Measurements from ENCODE around the gene UGT1A4.
A peak's percentile ranks its signal among the peaks of the same experiment; 100 is the strongest.

UGT1A4 gene

DNA sequence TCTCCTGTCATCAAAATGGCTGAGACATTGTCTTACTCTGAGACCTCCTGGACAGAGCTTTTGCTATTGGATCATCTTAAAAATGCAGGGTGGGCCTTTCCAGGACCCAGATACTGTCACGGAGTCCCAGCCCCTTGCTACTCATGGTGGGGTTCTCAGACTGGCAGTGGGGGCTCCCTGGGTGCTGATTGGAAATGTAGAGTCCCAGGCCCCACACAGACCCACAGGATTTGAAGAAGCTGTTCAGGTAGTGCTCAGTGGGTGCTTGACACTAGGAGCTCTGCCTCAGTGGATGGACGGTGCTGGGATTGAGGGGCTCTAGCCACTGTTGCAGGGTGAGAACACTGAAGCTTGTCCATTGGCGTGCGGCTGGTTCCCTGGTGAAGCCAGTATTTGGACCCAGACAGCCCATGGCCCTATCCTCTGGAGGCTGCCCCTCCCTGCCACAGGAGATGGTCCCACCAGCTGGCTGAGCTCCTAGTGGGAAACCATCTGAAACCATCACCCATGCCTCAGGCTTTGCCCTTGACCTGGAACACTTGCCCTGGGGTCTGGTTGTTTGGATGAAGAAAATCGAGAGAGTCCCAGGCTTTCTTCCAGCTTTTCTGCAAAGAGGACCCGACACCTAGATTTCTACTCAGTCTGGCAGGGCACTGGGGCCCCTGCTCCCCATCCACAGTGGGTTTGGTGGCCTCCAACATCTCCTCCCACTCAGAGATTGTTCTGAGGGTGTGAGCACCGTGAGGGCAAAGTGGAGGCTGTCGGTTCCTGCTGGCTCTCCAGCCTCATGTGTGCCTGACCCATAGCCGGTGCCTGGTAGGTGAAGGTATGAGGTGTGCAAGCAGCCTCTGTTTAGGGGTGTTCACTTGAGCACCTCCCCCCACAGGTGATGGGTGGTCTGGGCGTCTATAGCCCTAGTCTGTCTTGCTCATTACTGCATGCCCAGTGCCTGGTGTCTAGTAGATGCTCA is 89.7 kb downstream of the UGT1A4 start:
- DNase-seq (ENCODE audit: low spot score) = no peak

DNA sequence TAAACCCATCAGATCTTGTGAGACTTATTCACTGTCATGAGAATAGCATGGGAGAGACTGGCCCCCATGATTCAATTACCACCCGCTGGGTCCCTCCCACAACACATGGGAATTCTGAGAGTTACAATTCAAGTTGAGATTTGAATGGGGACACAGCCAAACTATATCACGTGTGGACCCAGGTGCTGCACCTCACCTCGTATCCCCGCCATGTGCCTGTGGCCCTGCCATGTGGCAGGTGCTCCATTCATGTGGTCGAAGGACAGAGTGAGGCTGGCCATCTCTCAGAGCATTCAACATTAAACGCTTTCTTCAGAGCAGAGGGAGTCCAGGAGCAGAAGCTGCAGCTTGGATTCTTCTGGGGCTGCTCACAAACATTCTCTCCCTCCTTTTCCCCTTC is 91.8 kb downstream of the UGT1A4 start:
- DNase-seq (ENCODE audit: low spot score) = no peak

DNA sequence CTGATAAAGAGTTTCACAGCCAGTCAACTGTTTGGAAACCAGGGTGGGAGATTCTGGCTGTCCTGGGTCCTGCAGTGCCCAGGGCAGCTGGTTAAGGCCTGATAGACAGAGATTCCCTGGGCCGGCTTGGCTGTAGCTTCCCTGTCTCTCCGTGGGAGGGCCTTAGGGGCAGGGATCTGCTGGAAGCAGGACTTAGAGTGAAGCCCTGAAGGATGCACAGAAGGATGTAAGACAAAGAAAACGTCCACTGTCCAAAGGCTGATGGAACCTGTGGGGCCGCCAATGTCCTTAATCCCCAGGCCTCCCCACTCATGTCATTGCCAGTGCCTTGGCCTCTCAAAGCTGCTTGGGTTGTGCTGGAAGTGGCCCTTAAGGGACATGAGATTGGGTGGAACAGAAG is 92.6 kb downstream of the UGT1A4 start:
- DNase-seq (ENCODE audit: low spot score) = no peak

DNA sequence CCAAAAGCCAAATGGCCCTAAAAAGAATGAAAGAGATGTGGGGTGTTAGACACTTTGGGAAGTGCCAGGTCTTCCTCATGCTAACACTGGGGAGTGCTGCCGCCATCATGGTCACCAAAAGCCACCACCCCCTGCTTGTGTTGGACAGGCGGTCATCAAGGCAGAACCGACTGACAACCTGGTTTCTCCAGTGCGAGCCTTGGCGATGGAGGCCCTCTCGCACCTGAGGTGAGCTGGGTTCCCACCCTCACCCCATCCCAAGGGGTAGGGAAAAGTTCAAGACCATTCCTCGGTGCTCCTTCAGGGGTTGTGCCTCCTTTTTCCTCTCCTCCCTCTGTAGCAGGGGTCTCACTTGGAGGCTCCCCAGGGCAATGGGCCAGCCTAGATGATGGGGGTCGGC is 93.2 kb downstream of the UGT1A4 start:
- no peak for DNase-seq (ENCODE audit: low spot score)

DNA sequence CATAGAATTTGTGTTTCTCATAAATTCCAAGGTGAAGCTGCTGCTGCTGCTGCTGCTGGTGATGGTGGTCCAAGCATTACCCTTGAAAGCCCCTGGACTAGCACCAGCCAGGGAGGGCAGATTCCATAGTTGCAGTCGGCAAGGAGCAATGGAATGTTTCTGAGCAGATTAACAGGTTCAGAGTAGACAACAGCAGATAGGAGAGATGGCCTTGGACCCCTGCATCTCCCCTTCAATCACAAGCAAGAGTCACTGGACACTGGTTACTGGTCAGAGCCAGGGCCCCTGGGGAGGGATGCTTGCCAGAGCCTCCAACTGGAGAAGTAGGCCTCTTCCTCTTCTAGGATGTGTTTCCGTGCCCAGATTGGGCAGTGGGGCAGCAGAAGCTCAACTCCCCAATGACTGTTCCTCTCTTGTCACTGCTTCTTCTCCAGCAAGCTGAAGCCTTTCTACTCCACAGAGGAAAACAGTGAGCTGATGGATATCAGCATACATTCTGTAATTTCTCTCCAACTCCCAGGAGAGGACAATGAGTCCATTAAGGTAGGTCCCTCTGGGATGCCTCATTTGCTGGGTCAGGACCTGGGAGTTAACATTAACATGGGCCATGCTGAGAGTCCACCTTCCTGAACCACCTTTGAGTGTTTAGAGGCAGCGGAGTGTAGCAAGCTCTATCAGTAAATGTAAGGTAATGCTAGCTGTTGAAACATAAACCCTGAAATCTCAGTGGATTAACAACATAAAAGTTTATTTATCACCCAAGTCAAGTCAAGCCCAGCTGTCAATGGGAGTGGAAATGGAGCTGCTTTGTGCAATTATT is 94.9 kb downstream of the UGT1A4 start:
- no peak for DNase-seq (ENCODE audit: low spot score)

DNA sequence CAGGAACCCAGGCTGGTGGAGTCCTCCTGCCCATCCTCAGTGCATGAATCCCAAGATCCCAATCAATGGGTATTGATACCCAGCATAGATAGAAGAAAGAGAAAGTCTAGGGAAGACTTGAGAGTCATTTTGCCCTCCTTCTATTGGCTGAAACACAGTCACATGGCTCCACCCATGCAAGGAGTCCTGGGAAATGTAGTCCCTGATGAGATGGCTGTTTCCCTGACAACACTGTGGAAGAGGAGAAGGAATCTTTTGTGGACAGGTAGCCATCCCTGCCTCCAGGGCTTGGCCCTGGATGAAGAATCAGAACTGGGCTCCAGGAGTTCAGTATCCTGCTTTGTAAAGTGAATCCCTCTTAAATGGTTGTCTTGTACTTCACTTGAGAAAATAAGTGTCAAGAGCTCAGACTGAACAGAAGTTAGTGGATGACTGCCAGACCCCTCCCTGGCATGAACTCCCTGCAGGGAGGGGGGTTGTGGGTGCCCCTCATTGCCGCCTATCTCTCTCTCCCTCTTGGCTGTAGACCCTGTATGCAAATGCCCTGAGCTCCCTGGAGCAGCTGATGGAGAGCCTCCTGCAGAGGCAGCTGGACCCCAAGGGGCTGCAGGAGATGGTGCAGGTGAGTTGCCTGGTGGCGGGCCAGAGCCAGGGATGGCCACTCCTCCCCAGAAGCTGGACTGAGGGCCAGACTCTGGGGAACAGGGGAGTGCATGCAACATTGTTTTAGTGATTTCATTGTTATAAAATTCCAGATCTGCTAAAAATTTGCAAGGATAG is 95.7 kb downstream of the UGT1A4 start:
- no peak for DNase-seq (ENCODE audit: low spot score)

DNA sequence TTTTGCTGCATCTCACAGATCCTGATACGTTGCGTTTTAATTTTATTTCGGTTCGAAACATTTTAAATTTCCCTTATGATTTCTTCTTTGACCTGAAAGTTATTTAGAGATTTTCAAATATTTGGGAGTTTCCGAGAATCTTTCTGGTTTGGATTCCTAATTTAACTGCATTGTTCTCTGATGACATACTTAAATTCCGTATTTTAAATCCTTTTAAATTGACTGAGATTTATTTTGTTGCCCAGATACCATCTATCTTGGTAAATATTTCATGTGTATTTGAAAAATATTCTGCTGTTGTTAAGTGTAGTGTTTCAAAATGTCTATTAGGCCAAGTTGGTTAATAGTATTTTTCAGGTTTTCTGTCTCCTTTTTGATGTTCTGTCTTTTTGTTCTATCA is 97.3 kb downstream of the UGT1A4 start:
- DNase-seq (ENCODE audit: low spot score) = no peak

DNA sequence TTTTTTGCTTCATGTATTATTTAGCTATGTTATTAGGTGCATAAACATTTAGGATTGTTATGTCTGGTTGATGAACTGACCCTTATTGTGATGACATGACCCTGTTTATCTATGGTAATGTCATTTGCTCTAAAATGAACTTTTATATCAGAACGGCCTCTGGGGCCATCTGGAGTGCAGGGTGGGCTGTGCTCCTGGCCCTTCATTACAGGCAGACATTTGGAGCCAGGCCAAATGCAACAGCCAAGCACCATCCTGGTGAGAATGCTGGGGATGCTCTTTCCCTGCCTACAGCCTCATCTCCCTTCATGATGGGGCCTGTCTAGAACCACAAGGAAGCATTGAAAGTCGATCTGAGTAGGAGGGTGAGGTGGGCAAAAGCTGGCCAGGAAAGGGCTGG is 97.8 kb downstream of the UGT1A4 start:
- DNase-seq (ENCODE audit: low spot score) = peak; percentile 56

DNA sequence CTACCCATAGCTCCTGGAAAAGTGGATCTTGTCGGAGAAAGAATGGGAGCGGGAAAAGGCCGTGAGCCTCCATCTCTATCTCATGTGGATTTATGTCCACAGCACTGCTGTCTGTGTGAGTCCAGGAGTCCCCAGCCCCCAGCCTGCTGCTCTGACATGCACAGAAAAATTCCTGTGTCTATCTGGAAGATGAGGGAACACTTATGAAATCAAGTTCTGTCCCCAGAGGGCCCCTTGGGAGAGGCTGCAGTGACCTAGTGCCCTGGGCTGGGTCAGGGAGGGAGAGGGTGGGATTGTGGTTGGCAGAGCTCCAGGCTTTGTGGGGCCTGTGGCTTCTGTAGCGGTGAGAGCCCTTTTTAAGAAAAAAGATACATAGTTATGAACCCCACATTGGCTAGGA is 98.2 kb downstream of the UGT1A4 start:
- peak; percentile 35 for DNase-seq (ENCODE audit: low spot score)

DNA sequence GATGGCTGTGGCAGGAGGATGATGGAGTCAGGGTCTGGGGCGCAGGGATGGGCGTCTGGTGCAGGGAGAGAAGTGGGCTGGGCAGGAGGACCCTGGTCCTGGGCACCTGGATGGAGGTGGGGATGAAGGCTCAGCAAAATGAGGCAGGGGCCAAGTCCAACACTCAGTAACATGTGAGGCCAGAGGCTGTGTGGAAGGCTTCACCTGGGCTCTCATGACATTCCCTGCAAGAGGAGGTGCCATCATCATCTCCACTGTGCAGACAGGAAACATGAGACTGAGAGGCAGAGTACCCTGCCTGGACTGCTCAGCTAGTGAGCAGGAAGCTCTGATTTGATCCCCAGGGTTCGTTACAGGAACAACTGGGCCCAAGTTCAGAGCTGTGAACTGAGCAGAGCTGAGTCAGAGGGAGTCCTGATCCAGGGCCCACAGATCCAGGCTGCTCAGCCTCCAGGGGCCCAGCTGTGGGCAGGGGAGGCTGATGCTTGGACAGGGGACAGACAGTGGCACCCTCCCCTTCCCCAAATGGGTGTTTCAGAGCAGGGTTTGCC is 98.9 kb downstream of the UGT1A4 start:
- no peak for DNase-seq (ENCODE audit: low spot score)

DNA sequence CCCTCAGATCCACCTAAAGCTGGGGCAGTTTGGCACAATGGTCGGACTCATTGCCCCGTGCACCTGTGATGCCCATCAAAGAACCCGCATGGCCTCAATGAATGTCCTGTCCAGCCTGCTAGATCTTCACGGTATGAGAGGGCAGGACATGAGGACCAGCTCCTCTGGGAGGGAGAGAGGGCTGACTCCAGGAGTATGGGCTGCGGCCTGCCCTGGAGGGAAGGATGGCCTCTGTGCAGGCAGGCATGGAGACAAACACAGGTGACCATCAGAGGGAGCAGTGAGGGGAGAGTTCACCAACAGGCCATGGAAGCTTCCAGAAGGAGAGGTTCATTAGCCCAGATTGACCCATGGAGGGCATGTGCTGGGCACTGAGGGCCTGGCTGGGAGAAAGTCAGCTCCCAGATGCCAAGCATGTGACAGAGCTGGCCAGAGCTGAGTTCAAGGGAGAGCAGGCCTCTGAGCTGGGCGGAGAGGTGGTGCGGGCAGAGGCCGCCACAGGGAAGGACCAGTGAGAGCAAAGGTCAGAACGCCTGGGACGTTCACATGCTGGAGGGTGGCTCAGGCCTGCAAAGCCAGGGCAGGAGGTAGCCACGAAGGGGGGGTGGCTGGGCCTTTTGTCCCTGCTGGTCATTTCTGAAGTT is 99.6 kb downstream of the UGT1A4 start:
- DNase-seq (ENCODE audit: low spot score) = no peak

DNA sequence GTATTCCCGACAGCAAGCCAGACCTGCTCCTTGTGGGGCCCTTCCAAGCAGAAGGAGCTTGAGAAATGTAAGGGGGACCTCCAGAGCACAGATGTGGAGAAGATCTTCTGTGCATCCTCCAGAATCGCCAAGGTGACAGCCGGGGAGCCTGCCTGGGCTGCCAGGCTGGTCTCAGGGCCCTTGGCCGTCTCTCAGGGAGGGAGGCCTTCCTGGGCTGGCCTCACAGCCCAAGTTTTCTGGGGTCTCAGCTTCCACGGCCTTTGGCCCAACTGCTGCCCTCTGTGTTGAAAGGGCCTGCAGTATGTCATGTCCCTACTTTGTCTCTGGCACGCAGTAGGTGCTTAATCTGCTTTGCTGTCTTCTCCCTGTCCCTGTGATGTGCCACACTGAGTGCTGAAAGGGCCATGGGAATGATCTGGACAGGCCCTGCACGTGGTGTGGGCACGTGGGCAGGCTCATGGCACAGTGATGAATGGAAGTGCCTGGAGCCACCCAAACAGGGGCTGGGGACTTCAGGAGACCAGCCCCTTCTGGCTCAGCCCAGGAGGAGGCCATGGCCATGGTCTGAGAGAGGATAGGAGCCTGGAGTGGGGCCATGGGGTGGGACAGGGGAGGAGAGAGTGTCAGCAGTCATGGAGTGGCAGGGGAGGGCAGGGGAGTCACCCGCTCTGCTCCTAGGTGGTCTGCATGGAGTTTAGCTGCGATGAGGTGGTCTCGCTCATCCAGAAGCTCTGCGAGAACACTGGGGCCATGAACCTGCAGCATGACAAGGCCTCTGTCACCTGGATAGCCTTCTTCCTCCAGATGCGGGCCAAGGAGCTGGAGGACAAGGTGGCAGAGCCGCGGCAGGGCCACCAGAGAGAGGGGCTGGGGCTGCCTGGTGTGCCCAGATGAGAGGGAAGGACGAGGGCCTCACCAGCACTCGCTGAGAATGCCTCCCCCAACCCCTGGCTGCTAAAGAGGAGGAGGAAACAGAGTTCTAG is 100.4 kb downstream of the UGT1A4 start:
- no peak for DNase-seq (ENCODE audit: low spot score)

DNA sequence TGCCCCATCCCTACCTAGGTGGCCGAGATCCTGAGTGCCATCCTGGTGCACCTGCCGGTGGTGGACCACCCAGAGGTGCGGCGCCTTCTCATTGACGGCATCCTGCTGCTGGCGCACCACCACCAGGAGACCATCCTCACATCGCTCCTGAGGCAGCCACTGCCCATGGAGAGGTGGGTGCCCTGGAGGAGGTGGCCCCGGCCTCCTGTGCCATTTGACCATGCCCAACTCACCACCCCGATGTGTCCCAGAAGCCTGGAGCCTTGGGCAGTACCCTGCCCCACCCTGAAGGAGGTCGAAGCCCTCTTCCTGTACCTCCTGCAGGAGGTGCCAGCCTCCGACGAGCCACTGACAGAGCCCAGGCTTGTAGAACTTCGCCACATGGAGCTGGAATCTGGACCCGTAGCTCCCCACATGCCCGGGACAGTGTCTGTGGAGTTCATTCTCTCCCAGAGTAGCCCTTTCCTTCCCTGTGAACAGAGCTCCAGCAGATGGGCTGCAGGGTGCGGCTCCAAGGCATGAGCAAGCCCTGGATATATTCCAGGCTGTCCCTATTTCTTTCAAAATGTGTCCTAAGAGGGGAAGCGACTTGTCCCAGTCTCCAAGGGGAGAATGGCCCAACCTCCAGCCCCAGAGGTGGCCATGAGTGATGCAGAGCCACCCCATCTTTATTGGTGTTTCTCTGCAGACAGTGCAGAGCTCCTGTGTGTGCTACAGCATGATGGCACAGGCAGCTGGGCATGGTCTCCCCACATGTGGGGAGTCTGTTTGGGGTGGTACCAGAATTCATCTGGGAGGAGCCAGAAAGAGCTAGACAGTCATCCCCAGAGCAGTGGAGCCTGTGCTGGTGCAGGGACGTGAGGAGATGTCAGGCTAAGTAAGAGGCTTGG is 101.6 kb downstream of the UGT1A4 start:
- DNase-seq (ENCODE audit: low spot score) = no peak

DNA sequence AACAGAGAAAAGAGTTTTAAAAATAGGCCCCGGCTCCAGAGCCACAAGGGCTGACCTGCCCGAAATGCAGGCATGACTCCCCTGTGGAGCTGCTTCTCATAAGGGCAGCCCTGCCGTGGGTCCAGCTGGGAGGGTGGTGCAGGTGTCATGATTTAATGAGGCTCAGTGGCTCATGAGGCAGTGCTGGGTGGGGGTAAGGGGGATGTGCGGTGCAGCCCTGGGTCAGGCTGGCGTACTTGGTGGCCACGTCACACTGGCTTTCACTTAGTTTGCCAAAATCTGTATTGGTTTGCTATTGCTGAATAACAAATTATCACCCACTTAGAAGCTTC is 102.2 kb downstream of the UGT1A4 start:
- DNase-seq (ENCODE audit: low spot score) = no peak

DNA sequence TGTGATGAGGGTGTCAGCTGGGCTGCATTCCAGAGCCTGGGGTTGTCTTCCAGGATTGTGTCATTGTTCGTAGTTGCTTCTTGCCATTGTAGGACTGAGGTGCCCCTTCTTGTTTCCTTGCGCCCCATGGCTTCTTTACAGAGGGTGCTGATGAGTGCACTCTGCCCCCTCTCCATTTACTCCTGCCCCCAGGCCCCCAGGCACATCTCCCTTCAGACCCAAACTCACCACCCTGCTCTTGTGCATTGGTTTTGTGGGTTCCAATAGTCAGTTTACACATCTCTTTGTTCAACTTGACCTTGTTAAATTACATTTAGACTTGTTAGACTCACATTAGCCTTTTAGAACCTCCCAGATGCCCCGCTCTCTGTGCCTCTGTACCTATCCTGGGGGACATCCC is 102.7 kb downstream of the UGT1A4 start:
- no peak for DNase-seq (ENCODE audit: low spot score)

DNA sequence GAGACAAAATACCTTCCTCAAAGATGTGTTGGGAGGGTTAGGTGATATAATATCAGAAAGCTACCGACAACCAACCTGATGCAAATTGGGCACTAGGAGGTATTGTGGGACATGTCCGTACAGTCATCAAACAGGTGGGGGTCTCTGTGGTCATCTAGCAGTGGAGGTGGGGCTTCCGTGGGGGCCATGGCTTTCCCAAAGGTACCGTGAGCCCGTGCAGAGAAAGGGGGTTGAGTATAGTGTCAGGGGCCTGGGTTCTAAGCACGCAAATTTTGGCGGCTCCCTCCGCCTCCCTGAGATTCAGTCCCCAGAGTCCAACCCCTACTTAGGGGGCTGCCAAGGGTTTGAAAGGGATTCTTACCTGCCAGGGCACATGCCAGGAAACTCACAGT is 103.2 kb downstream of the UGT1A4 start:
- no peak for DNase-seq (ENCODE audit: low spot score)

DNA sequence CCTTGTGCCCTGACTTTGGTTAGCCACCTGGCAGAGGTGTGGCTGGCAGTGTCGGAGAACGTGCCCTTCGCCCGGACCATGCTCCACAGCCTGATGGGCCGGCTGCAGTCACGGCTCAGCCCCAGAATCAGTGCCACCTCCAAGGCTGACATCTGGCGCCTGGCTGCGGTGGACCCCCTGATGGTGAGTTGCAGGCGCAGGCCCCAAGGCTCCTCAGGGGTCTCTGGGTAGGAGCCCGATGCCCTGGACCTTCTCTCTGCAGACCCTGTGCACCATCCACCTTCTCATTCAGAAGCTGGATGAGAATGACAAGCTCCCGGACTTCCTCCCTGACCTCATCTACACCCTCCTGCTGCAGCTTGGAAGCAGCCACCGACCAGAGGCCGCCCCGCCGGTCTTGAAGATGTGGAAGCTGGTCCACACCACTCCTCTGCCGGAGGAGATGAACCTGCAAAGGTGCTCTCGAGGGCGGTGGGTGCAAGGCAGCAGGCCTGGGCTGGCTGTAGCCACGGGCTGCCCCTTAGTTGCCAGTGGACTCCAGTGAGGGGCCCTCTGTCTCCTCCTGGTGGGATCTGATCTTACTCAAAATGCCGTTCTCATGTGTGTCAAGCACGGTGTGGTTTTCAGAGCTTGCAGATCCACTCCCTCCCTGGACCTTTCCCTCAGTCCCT is 103.7 kb downstream of the UGT1A4 start:
- no peak for DNase-seq (ENCODE audit: low spot score)

Data from SK-N-DZ (cell line).